GM12864 (cell line): ENCODE measurements around the gene TSPAN9.

Source experiments
- DNase-seq: peaks from one replicate; pipeline ENCODE4 v3.0.0-alpha.2; 2011; ENCODE audit warnings: low read depth
- H3K4me3 ChIP-seq: 2 replicates; pipeline ENCODE4 v1.5.1; 2011; ENCODE audit warnings: mild to moderate bottlenecking, low read depth, low read length, control low read depth
- CTCF ChIP-seq: IDR thresholded peaks from 2 replicates; pipeline ENCODE4 v1.5.1; 2011; ENCODE audit warnings: low read depth, mild to moderate bottlenecking, moderate library complexity, low read length, control low read depth, inconsistent platforms; ENCODE audit errors: missing control alignments

TSPAN9 gene

GRCh38 chr12:3134526-3135135 lies 57.5 kb downstream of the TSPAN9 start:
- no peak for TF ChIP-seq CTCF
- DNase-seq = no peak
- H3K4me3 ChIP-seq = no peak overlapping the region

- no peak overlapping the region for H3K4me3 ChIP-seq
- peak; percentile 22 for DNase-seq
- peak; percentile 89 for TF ChIP-seq CTCF
Observed at GRCh38 chr12:3135522-3136461, 58.6 kb downstream of the TSPAN9 start.

- TF ChIP-seq CTCF = no peak
- no peak overlapping the region for H3K4me3 ChIP-seq
- DNase-seq = no peak
Observed at GRCh38 chr12:3136641-3137267, 59.6 kb downstream of the TSPAN9 start.

GRCh38 chr12:3137268-3137781 lies 60.1 kb downstream of the TSPAN9 start:
- no peak overlapping the region for H3K4me3 ChIP-seq
- TF ChIP-seq CTCF = no peak
- no peak for DNase-seq

GRCh38 chr12:3137814-3138445 lies 60.8 kb downstream of the TSPAN9 start:
- H3K4me3 ChIP-seq = no peak overlapping the region
- TF ChIP-seq CTCF = no peak
- DNase-seq = no peak

- no peak for TF ChIP-seq CTCF
- H3K4me3 ChIP-seq = no peak overlapping the region
- DNase-seq = no peak
Observed at GRCh38 chr12:3138941-3139511, 61.8 kb downstream of the TSPAN9 start.
